Chondrocyte (in vitro differentiated cells): ENCODE results near the gene RYR2. TPM values are rescaled to one million over a fixed set of nuclear protein-coding genes. Genes with fewer than 3 reads are reported as not detected.
"Not testable (repeated sequence)": the region's sequence is repeated elsewhere in the genome, so short reads cannot be mapped to it uniquely, and the experiment has no call there.

Source experiments
- DNase-seq: peaks from one replicate; pipeline ENCODE4 v3.0.0; 2021; ENCODE audit warnings: mixed read lengths, low spot score
- H3K27ac Mint-ChIP-seq: one replicate; pipeline ENCODE4 v1.8.0; 2021; ENCODE audit warnings: mild to moderate bottlenecking, moderate library complexity, mixed read lengths; ENCODE audit not compliant: unreplicated experiment
- H3K27me3 Mint-ChIP-seq: 2 replicates; pipeline ENCODE4 v1.8.0; 2021; ENCODE audit warnings: low read depth, mixed read lengths
- H3K36me3 Mint-ChIP-seq: 2 replicates; pipeline ENCODE4 v1.8.0; 2021; ENCODE audit warnings: low read depth, mixed read lengths
- H3K4me1 Mint-ChIP-seq: 2 replicates; pipeline ENCODE4 v1.8.0; 2021; ENCODE audit warnings: low read depth, mild to moderate bottlenecking, mixed read lengths
- H3K4me3 Mint-ChIP-seq: one replicate; pipeline ENCODE4 v1.8.0; 2021; ENCODE audit warnings: mild to moderate bottlenecking, moderate library complexity, mixed read lengths; ENCODE audit not compliant: unreplicated experiment
- H3K9me3 Mint-ChIP-seq: 2 replicates; pipeline ENCODE4 v1.8.0; 2021; ENCODE audit warnings: low read depth, mixed read lengths
- CTCF ChIP-seq: fragments of 200-600 bp; sonication (generic); IDR thresholded peaks from 2 replicates; pipeline ENCODE4 v1.5.0; 2021; ENCODE audit warnings: antibody characterized with exemption, mild to moderate bottlenecking, moderate library complexity
- total RNA-seq: library from RNA; stranded (reverse); gene quantifications from 3 replicates; pipeline ENCODE4 v1.2.1, GENCODE V29; 2021

RYR2 gene
- total RNA-seq, 1 donor from 2014 or later: 0.12 TPM

GRCh38 chr1:237367758-237368157 lies 325.8 kb downstream of the RYR2 start:
- Mint-ChIP-seq H3K4me1 (no peaks in the 10 kb centered on the region), H3K27ac (no peak overlapping the region), H3K4me3 (no peak overlapping the region), H3K36me3 (no peaks in the 10 kb centered on the region), H3K27me3 (peaks cover 5% of the 10 kb centered on the region), H3K9me3 (no peaks in the 10 kb centered on the region)
- DNase-seq: no peak
- TF ChIP-seq CTCF: no peak

GRCh38 chr1:237371477-237371876 lies 329.5 kb downstream of the RYR2 start:
- not testable (repeated sequence) for H3K4me3 Mint-ChIP-seq, H3K27me3 Mint-ChIP-seq, H3K9me3 Mint-ChIP-seq, DNase-seq, H3K4me1 Mint-ChIP-seq, H3K27ac Mint-ChIP-seq, H3K36me3 Mint-ChIP-seq

- TF ChIP-seq CTCF: no peak
- H3K27me3 Mint-ChIP-seq: peaks cover 10% of the 10 kb centered on the region
- no peaks in the 10 kb centered on the region for H3K9me3 Mint-ChIP-seq
- no peaks in the 10 kb centered on the region for H3K36me3 Mint-ChIP-seq
- H3K27ac Mint-ChIP-seq: no peak overlapping the region
- H3K4me1 Mint-ChIP-seq: peaks cover 9% of the 10 kb centered on the region
- no peak overlapping the region for H3K4me3 Mint-ChIP-seq
- DNase-seq: no peak
Observed at GRCh38 chr1:237383791-237384190, 341.8 kb downstream of the RYR2 start.

- no peak for TF ChIP-seq CTCF
- no peak for DNase-seq
- no peak overlapping the region for H3K4me3 Mint-ChIP-seq
- no peaks in the 10 kb centered on the region for H3K36me3 Mint-ChIP-seq
- peaks cover 12% of the 10 kb centered on the region for H3K27me3 Mint-ChIP-seq
- peaks cover 9% of the 10 kb centered on the region for H3K4me1 Mint-ChIP-seq
- H3K27ac Mint-ChIP-seq: peak overlapping the region; percentile 53
- no peaks in the 10 kb centered on the region for H3K9me3 Mint-ChIP-seq
Observed at GRCh38 chr1:237384213-237384612, 342.2 kb downstream of the RYR2 start.

- Mint-ChIP-seq H3K27ac (no peak overlapping the region), H3K9me3 (no peaks in the 10 kb centered on the region), H3K4me1 (peaks cover 9% of the 10 kb centered on the region), H3K36me3 (no peaks in the 10 kb centered on the region), H3K27me3 (peaks cover 17% of the 10 kb centered on the region), H3K4me3 (no peak overlapping the region)
- TF ChIP-seq CTCF: peak; percentile 86
- DNase-seq: no peak
Observed at GRCh38 chr1:237386362-237387143, 344.6 kb downstream of the RYR2 start.

GRCh38 chr1:237387144-237387505 lies 345.1 kb downstream of the RYR2 start:
- peaks cover 9% of the 10 kb centered on the region for H3K4me1 Mint-ChIP-seq
- H3K27me3 Mint-ChIP-seq: peaks cover 18% of the 10 kb centered on the region
- no peak overlapping the region for H3K27ac Mint-ChIP-seq
- no peaks in the 10 kb centered on the region for H3K36me3 Mint-ChIP-seq
- no peak for TF ChIP-seq CTCF
- H3K4me3 Mint-ChIP-seq: no peak overlapping the region
- H3K9me3 Mint-ChIP-seq: no peaks in the 10 kb centered on the region
- no peak for DNase-seq
